Stimulated activated naive CD4-positive, alpha-beta T cell (primary cell): ENCODE measurements around the gene CHRM3.
"Not testable (repeated sequence)": the region's sequence is repeated elsewhere in the genome, so short reads cannot be mapped to it uniquely, and the experiment has no call there.

Source experiments
- DNase-seq, 6 experiments: peaks; one replicate each; lab custom pipeline; 2025; lab: John Stamatoyannopoulos, UW

Gene CHRM3

DNA sequence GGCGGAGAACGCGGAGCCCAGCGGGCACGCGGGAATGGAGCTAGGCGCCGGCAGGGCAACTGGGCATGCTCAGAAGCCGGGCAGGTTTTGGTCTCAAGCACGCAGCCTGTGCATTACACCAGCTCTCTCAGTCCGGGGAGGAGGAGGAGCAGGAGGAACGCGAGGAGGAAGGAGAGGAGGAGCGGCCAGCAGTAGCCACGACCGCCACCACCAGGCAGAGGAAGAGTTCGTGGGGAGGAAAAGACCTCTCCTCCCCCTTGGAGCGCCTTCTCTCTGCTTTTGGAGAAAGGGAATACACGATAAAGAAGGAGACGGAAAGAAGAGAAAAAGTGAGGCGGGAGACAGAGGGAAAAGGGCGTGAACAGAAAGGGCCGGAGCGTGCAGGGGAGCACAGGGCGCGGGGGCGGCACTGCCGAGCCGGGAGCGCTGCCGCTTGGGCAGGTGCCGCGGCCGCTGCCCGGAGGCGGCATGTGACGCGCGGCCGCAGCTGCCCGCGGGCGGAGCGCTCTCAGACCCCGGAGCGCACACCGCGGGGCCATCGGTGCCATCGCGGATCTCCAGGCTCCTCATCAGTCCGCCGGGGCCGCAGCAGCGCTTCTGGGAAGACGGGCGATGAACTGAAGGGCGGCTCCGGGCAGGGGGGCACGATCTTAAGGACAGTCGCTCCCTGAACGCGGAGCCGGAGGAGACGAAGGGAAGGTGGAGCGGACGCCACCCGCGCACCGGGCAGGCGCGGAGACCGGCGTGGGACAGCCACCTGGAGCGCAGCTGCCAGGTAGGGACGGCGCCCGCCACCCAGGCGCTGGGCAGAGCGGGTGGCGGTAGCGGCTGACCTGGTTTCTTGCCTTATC lies at the start of gene CHRM3:
Gene CHRM3, plus strand, starts transcription at position 116 of the 851 bp plus-strand sequence. CDS start 520,884 bp downstream, outside the sequence.
- no peak for DNase-seq

GRCh38 chr1:239337799-239338430 lies 48.5 kb upstream of the CHRM3 start:
- no peak for DNase-seq

DNA sequence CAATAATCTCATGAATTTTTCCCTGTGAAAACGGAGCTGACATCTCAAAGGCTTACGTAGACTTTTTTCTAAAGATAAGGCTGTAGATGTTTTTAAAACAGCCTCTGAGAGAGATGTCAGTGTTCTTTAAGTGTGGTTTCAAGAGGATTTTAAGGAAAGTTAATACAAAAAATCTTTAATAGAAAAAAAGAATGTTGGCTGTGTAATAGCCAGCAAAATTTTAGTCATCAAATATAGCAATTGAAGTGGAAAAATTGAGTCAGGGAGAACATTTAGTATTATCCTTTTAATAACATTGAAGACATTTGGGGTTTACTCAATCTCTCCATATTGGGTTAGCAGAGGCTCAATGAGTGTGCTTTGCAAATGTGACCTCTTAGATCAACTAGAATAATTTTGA lies 38.6 kb upstream of the CHRM3 start:
- DNase-seq = no peak

GRCh38 chr1:239348635-239349353 lies 37.6 kb upstream of the CHRM3 start:
- DNase-seq = no peak

GRCh38 chr1:239349699-239350098 lies 36.7 kb upstream of the CHRM3 start:
- no peak for DNase-seq

GRCh38 chr1:239353536-239353935 lies 32.8 kb upstream of the CHRM3 start:
- DNase-seq = no peak

- no peak for DNase-seq
These were observed 32.1 kb upstream of the CHRM3 start for GRCh38 chr1:239354231-239354630.

DNA sequence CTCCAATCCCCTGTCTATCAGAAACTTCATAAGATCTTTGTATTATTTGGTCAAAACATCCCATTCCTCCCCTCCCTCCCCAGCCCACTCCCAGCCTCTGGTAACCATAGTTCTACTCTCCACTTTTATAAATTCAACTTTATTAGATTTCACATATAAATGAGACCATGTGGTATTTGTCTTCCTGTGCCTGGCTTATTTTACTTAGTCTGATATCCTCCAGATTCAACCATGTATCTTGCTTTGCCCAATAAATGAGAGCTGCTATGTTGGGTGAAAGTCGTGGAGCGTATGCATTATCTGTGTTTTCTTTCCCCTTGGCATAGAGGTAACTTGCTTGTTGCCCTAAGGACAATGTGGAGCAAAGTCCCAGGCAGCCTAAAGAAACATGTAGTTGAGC lies 28.5 kb upstream of the CHRM3 start:
- no peak for DNase-seq

- no peak for DNase-seq
These were observed 25.0 kb upstream of the CHRM3 start for GRCh38 chr1:239361403-239361802.

DNA sequence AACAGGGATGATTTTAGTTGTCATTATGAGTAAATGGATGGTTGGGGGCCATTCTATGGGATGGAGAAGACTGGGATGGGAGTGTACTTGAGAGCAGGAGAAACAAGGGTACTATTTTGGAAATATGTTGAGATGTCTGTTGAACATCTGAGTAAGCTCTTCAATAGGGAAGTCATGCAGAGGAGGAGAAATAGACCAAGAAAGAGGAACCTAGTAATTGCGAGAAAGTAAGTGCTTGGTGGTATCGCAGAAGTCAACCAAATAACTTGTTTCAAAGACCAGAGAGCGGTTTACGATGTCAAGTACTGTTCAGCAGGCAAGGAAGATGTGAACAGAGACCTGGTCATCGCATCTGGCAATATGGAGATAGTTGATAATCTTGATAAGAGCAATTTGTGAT lies 22.4 kb upstream of the CHRM3 start:
- no peak for DNase-seq

DNA sequence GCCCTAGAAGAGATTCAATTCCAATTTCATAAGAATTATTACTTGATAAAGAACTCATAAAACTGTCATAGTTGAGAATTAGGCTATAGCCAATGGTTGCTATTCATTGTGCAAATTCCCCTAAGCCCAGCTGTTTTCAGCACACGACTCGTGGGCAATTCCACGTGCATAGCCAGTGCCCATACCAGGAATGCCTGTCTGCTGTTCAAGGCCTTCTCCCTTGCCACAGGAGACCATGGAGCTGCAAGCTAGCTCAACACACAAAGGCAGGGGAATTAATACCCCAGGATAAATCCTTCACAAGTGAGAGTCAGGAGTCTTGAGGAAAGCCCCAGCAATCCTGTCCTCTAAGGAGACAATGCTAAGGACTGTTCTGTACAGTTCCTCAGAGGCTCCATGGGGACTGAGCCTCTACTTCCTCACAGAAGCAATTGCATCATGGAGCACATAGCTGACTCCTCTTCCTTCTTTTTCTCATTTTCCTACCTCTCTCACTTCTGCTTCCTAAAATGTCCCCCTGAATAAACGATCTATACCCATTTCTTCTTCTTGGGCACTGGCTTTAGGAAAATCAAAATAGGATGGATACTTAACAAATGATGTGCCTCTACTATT lies 19.1 kb upstream of the CHRM3 start:
- no peak for DNase-seq

- DNase-seq = no peak
These were observed 17.8 kb upstream of the CHRM3 start for GRCh38 chr1:239368436-239369109.

GRCh38 chr1:239370869-239371268 lies 15.5 kb upstream of the CHRM3 start:
- not testable (repeated sequence) for DNase-seq

GRCh38 chr1:239382666-239383065 lies 3.7 kb upstream of the CHRM3 start:
- DNase-seq = no peak

- no peak for DNase-seq
These were observed 2.7 kb upstream of the CHRM3 start for GRCh38 chr1:239383714-239384113.

GRCh38 chr1:239387304-239388158 lies 1.2 kb downstream of the CHRM3 start:
- no peak for DNase-seq

- DNase-seq = no peak
These were observed 1.8 kb downstream of the CHRM3 start for GRCh38 chr1:239388159-239388485.

DNA sequence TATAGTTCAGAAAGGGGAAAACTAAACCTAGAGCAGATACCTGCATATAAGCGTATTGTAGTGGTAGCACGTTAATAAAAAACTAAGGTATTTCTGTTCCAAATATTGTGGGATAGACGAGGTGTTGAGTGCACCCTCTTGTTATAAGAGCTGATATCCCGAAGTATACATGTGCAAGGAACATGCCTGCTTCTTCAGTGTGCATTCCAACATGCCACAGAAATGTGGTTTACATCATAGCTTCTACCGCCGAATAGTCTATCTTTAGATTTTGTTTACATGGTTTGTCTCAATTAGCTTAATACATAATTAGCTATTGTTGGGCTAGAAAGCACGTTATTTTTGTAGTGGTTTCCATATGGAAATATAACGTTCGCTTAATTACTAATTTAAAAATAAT lies 2.2 kb downstream of the CHRM3 start:
- no peak for DNase-seq

- DNase-seq = no peak
These were observed 3.3 kb downstream of the CHRM3 start for GRCh38 chr1:239389703-239390102.

- no peak for DNase-seq
These were observed 5.9 kb downstream of the CHRM3 start for GRCh38 chr1:239392271-239392670.

DNA sequence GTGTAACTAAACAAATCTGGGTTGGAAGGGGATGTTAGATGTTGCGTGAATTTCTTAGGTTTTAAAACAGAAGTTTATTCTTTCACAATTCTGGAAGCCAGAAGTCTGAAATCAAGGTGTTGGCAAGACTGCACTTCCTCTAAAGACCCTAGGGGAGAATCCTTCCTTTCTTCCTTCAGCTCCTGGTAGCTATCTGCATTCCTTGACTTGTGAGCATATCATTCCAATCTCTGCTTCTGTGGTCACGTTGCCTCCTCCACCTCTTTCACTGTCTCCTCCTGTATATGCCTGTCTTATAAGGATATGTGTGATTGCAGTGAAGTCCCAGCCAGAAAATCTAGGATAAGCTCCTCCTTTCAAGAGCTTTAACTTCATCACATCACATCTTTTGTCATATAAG lies 7.7 kb downstream of the CHRM3 start:
- DNase-seq = no peak
